ENCODE results near the gene RAPGEF2.

DNA sequence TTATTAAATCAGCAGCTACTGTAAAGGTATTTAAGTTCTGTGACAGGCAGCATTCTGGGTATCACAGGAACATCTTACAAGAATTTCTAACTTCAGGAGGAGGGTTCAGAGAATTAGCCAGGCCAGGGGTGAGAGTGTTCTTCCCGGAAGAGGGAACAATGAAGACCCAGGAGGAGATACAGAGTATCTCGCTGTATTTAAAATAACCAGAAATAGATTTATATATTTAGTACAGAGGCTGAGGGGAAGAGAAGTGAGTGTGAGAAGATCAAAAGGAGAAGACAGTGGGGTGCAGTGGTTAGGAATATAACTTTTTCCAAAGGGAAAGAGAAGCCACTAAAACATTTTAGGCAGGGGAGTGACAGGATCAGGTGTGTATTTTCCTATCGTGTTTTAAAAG is 186.8 kb downstream of the RAPGEF2 start:
- no peak for TF ChIP-seq POLR2A (IDR thresholded peaks at IDR 0.05)
- TF ChIP-seq, protein P1, sequence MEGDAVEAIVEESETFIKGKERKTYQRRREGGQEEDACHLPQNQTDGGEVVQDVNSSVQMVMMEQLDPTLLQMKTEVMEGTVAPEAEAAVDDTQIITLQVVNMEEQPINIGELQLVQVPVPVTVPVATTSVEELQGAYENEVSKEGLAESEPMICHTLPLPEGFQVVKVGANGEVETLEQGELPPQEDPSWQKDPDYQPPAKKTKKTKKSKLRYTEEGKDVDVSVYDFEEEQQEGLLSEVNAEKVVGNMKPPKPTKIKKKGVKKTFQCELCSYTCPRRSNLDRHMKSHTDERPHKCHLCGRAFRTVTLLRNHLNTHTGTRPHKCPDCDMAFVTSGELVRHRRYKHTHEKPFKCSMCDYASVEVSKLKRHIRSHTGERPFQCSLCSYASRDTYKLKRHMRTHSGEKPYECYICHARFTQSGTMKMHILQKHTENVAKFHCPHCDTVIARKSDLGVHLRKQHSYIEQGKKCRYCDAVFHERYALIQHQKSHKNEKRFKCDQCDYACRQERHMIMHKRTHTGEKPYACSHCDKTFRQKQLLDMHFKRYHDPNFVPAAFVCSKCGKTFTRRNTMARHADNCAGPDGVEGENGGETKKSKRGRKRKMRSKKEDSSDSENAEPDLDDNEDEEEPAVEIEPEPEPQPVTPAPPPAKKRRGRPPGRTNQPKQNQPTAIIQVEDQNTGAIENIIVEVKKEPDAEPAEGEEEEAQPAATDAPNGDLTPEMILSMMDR (IDR thresholded peaks at IDR 0.05), result no peak
